K562 (cell line): ENCODE measurements around the gene LRCOL1. TPM values are rescaled to one million over a fixed set of nuclear protein-coding genes. Genes with fewer than 3 reads are reported as not detected.

Experiments
- ATAC-seq: fragments of 200-7000 bp; cut with Tn5 transposase; 3 replicates; pipeline ENCODE4 v1.9.1; 2020; ENCODE audit warnings: moderate library complexity
- BruUV-seq: library from RNA; stranded (reverse); fragments of 400-500 nt; replicated peaks from 2 replicates; lab custom pipeline; 2021; lab: Mats Ljungman, UMichigan
- CTCF ChIA-PET: fragments of 300-600 bp; formaldehyde crosslinking; extraction: SDS; loops from one replicate; lab custom pipeline; 2021; ENCODE audit warnings: low intra/inter-chr PET ratio; lab: Yijun Ruan, JAX
- POLR2A ChIA-PET: fragments of 300-600, 350-650 bp; sonication (Branson Sonifier 250); formaldehyde crosslinking; extraction: SDS; loops from one replicate; lab custom pipeline; 2021; ENCODE audit warnings: antibody characterized with exemption, inconsistent platforms; lab: Yijun Ruan, JAX
- DNase-seq, 4 experiments: peaks; one replicate each; pipeline versions ENCODE4 v3.0.0 to v3.0.0-alpha.2; 2011 to 2018; ENCODE audit warnings: low spot score in 3 of 4, mixed read lengths in 3 of 4; ENCODE audit errors: extremely low read depth in 1 of 4
- FAIRE-seq: peaks from 2 replicates; lab custom pipeline; 2011; peaks lifted over from hg19 to GRCh38; lab: Jason Lieb, UNC
- H2AFZ ChIP-seq: 2 replicates; pipeline ENCODE4 v1.6.0; 2011; ENCODE audit warnings: low read depth, low read length, control low read depth, inconsistent platforms
- H3K27ac ChIP-seq: fragments of 200-600 bp; 3 replicates; pipeline ENCODE4 v1.8.0; 2011; ENCODE audit warnings: low read depth, mild to moderate bottlenecking, control low read depth, inconsistent platforms, low read length, moderate library complexity, mixed read lengths; ENCODE audit errors: extremely low read depth
- H3K27me3 ChIP-seq, 2 experiments: fragments of 300-600 bp in 1 of 2; 2 replicates in 1 of 2; 3 replicates in 1 of 2; pipeline versions ENCODE4 v1.6.0 to v1.8.0; 2011; ENCODE audit warnings: inconsistent platforms in 2 of 2, low read length in 2 of 2, mild to moderate bottlenecking in 1 of 2, mixed read lengths in 1 of 2, moderate library complexity in 1 of 2; ENCODE audit not compliant: control insufficient read depth in 2 of 2, insufficient read depth in 2 of 2
- H3K36me3 ChIP-seq: fragments of 300-600 bp; 3 replicates; pipeline ENCODE4 v1.8.0; 2011; ENCODE audit warnings: mild to moderate bottlenecking, low read length, inconsistent platforms; ENCODE audit not compliant: control insufficient read depth, insufficient read depth
- H3K4me1 ChIP-seq, 2 experiments: fragments of 200-600 bp in 1 of 2; replicated peaks in 1 of 2; 2 replicates in 1 of 2; 3 replicates in 1 of 2; pipeline versions ENCODE4 v1.5.1 to v1.8.0; 2011; ENCODE audit warnings: inconsistent platforms in 2 of 2, low read length in 2 of 2, mild to moderate bottlenecking in 1 of 2, mixed read lengths in 1 of 2, moderate library complexity in 1 of 2; ENCODE audit not compliant: control insufficient read depth in 2 of 2, insufficient read depth in 2 of 2
- H3K4me2 ChIP-seq: 2 replicates; pipeline ENCODE4 v1.6.1; 2011; ENCODE audit warnings: low read length, control low read depth, inconsistent platforms, mixed read lengths; ENCODE audit not compliant: insufficient read depth
- H3K4me3 ChIP-seq: fragments of 200-600 bp; sonication (generic), shearing (Covaris generic); 2 replicates; pipeline ENCODE4 v1.5.1; 2016; ENCODE audit warnings: control low read depth, inconsistent platforms
- H3K79me2 ChIP-seq: fragments of 200-600 bp; 3 replicates; pipeline ENCODE4 v1.8.0; 2011; ENCODE audit warnings: low read length, inconsistent platforms; ENCODE audit not compliant: control insufficient read depth, insufficient read depth
- H3K9ac ChIP-seq, 2 experiments: 2 replicates each; pipeline versions ENCODE4 v1.6.0 to v1.6.1; 2011; ENCODE audit warnings: low read depth in 2 of 2, low read length in 2 of 2, control low read depth in 1 of 2, inconsistent platforms in 1 of 2, mild to moderate bottlenecking in 1 of 2, mixed read lengths in 1 of 2; ENCODE audit not compliant: insufficient read depth in 1 of 2
- H3K9me1 ChIP-seq: one replicate; pipeline ENCODE4 v1.6.0; 2011; ENCODE audit warnings: inconsistent platforms, mild to moderate bottlenecking, low read length, moderate library complexity; ENCODE audit not compliant: control insufficient read depth, insufficient read depth
- H3K9me3 ChIP-seq: replicated peaks from 2 replicates; pipeline ENCODE4 v1.5.1; 2011; ENCODE audit warnings: low read depth, low read length, inconsistent platforms; ENCODE audit not compliant: control insufficient read depth, insufficient read depth
- H4K20me1 ChIP-seq: replicated peaks from 2 replicates; pipeline ENCODE4 v1.6.1; 2011; ENCODE audit warnings: low read length, inconsistent platforms, mixed read lengths; ENCODE audit not compliant: control insufficient read depth, insufficient read depth
- DDX20 ChIP-seq: fragments of 450-650 bp; IDR thresholded peaks from 2 replicates; pipeline ENCODE4 v1.6.1; 2016; ENCODE audit warnings: missing genetic modification characterization, low read depth, mild to moderate bottlenecking, missing compliant biosample characterization, moderate library complexity
- NFE2L1 ChIP-seq: fragments of 450-650 bp; IDR thresholded peaks from 2 replicates; pipeline ENCODE4 v1.6.1; 2016; ENCODE audit warnings: missing genetic modification characterization, low read depth, mild to moderate bottlenecking, missing compliant biosample characterization, moderate library complexity, borderline replicate concordance
- NR2C1 ChIP-seq, 2 experiments: fragments of 450-650 bp; IDR thresholded peaks; 2 replicates each; pipeline ENCODE4 v1.6.1; 2017; ENCODE audit warnings: mild to moderate bottlenecking in 2 of 2, antibody characterized with exemption in 1 of 2, inconsistent platforms in 1 of 2, missing compliant biosample characterization in 1 of 2, missing genetic modification characterization in 1 of 2
- POLR2A ChIP-seq: fragments of 450-650 bp; conservative IDR thresholded peaks from 2 replicates; pipeline ENCODE4 v1.6.1; 2016
- POLR2AphosphoS5 ChIP-seq: IDR thresholded peaks from 2 replicates; pipeline ENCODE4 v1.6.1; 2011; ENCODE audit warnings: mild to moderate bottlenecking, low read depth, low read length, moderate library complexity; ENCODE audit not compliant: control insufficient read depth, insufficient read depth
- RAD21 ChIP-seq, 2 experiments: fragments of 250-450 bp in 1 of 2; fragments of 450-650 bp in 1 of 2; sonication (Bioruptor Pico) in 1 of 2; formaldehyde crosslinking in 1 of 2; IDR thresholded peaks in 1 of 2; conservative IDR thresholded peaks in 1 of 2; 2 replicates each; pipeline versions ENCODE4 v1.4.0 to v1.8.0; 2020 to 2022; ENCODE audit warnings: mild to moderate bottlenecking in 2 of 2, moderate library complexity in 1 of 2
- RFX5 ChIP-seq: IDR thresholded peaks from 2 replicates; pipeline ENCODE4 v1.6.1; 2011; ENCODE audit warnings: low read depth, mild to moderate bottlenecking, improper control_type of control experiment, low read length
- ZKSCAN1 ChIP-seq: fragments of 150-350 bp; IDR thresholded peaks from 2 replicates; pipeline ENCODE4 v1.6.1; 2016; ENCODE audit warnings: low read depth, low read length
- ZNF134 ChIP-seq: fragments of 250-450 bp; sonication (Bioruptor Pico); conservative IDR thresholded peaks from 2 replicates; pipeline ENCODE4 v1.4.0; 2020
- ZNF77 ChIP-seq: fragments of 250-450 bp; sonication (Bioruptor Pico); IDR thresholded peaks from 2 replicates; pipeline ENCODE4 v1.5.0; 2020
- WGBS: fragments of 100-300 bp; shearing (Covaris generic); methylation state at CpG from one replicate; pipeline ENCODE4 v1.1.6; 2016; ENCODE audit warnings: low coverage, mixed read lengths; ENCODE audit not compliant: insufficient coverage; ENCODE audit errors: missing lambda C conversion rate; 5-methylcytosine and 5-hydroxymethylcytosine counted together
- in situ Hi-C: fragments of 300-500 bp; cut with MboI; formaldehyde crosslinking; loops from 4 replicates; pipeline ENCODE4 v1.15.0; 2018; ENCODE audit warnings: inconsistent platforms, mixed read lengths
- intact Hi-C: fragments of 100-400 bp; cut with micrococcal nuclease; formaldehyde crosslinking; loops from 2 replicates; pipeline ENCODE4 v1.14.2; 2022
- polyA plus RNA-seq, 8 experiments: library from polyadenylated mRNA; depleted of rRNA in 4 of 8; stranded (reverse) in 5 of 8; unstranded in 3 of 8; fragments of >200 nt; fragmentation: Nextera tagmentation in 2 of 8; fragmentation: Illumina TruSeq in 1 of 8; extraction: Ambion mirVana in 2 of 8; extraction: Trizol in 1 of 8; gene quantifications; 2 replicates each; pipeline versions ENCODE4 v1.2.1 to v1.2.3, GENCODE V29; 2011 to 2014; ENCODE audit warnings: inconsistent platforms in 1 of 8, missing spikeins in 1 of 8
- total RNA-seq, 7 experiments: library from RNA; depleted of rRNA in 6 of 7; stranded (reverse); fragments of >200 nt in 6 of 7; fragmentation: Illumina TruSeq in 2 of 7; extraction: Trizol in 2 of 7; gene quantifications; 2 replicates each; pipeline versions ENCODE4 v1.2.1 to v1.2.3, GENCODE V29; 2011 to 2021; ENCODE audit warnings: low replicate concordance in 1 of 7
- TF ChIP-seq, protein P1 (sequence below): sonication (generic); formaldehyde crosslinking; IDR thresholded peaks from 2 replicates; pipeline ENCODE4 v1.9.0; 2022; ENCODE audit warnings: mild to moderate bottlenecking, missing genetic modification reagents
- TF ChIP-seq, protein P2 (sequence below): fragments of 250-450 bp; sonication (Bioruptor Pico); IDR thresholded peaks from 2 replicates; pipeline ENCODE4 v1.6.1; 2021; ENCODE audit warnings: mild to moderate bottlenecking
- TF ChIP-seq, protein P3 (sequence below): fragments of 450-650 bp; conservative IDR thresholded peaks from 2 replicates; pipeline ENCODE4 v1.6.1; 2016; ENCODE audit warnings: missing genetic modification characterization, low read depth, mild to moderate bottlenecking, missing compliant biosample characterization, moderate library complexity
- TF ChIP-seq, protein P4 (sequence below): sonication (generic); formaldehyde crosslinking; IDR thresholded peaks from 2 replicates; pipeline ENCODE4 v1.8.1; 2023; ENCODE audit warnings: missing genetic modification reagents, mild to moderate bottlenecking, borderline replicate concordance

The LRCOL1 gene
- total and polyA plus RNA-seq, 9 of the 15 experiments (the other 6 are each of a cell fraction or from before 2014, with no cell fraction given): not detected

DNA sequence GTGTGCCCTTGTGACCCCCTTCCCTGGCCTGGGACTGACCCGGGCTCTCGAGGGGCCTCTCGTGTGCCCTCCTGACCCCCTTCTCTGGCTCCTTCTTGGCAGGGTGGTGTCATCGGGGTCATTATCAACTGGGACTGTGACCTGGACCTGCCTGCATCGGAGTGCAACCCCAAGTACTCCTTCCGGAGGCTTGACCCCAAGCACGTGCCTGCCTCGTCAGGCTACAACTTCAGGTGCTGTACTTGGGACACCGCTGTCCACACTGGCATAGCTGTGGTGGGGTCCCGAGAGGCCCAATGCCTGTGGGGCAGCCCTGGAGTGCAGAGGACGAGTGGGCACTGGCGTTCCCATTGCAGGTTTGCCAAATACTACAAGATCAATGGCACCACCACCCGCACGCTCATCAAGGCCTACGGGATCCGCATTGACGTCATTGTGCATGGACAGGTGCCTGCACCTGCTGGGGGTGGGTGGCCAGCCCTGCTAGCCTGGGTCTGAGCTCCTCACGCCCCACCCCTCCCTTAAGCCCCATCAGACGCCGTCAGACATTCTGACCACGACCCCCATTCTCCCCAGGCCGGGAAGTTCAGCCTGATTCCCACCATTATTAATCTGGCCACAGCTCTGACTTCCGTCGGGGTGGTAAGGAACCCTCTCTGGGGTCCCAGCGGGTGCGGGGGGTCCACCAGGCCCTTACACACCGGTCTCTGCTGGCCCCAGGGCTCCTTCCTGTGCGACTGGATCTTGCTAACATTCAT lies 10.7 kb upstream of the LRCOL1 start:
- Histone ChIP-seq H2AFZ (no peak overlapping the region), H4K20me1 (0 out of 2 replicates have a peak, but pooled peaks cover 3% of the 10 kb centered on the region), H3K36me3 (peaks cover 34% of the 10 kb centered on the region; the same call in 2 of the 3 replicates), H3K4me3 (no peak overlapping the region), H3K27me3 (no peaks in the 10 kb centered on the region), H3K9me3 (peaks cover 7% of the 10 kb centered on the region), H3K9ac (no peak overlapping the region; a peak in 1 of 4 replicates), H3K9me1 (no peaks in the 10 kb centered on the region), H3K79me2 (no peaks in the 10 kb centered on the region), H3K4me1 (peaks cover 12 to 55% of the 10 kb centered on the region in 2 experiments; a peak in 4 of 5 replicates), H3K4me2 (no peak overlapping the region), H3K27ac (no peak overlapping the region)
- DNase-seq: no peak
- WGBS: 70% methylated on average over 25 of the region's 28 CpGs
- intact Hi-C loops (no loop called here), in situ Hi-C loops (no loop called here)
- no TSS peak for BruUV-seq
- POLR2A ChIA-PET: interaction anchor here (1.9 kb wide), 1 partner anchor 11 kb away, joined by 8 read pairs; the partner anchor contains the start of gene LRCOL1
- CTCF ChIA-PET: no interaction called here
- no peak for FAIRE-seq
- ATAC-seq: no peak; the same call in 2 of the 3 replicates
- TF ChIP-seq, protein P1, sequence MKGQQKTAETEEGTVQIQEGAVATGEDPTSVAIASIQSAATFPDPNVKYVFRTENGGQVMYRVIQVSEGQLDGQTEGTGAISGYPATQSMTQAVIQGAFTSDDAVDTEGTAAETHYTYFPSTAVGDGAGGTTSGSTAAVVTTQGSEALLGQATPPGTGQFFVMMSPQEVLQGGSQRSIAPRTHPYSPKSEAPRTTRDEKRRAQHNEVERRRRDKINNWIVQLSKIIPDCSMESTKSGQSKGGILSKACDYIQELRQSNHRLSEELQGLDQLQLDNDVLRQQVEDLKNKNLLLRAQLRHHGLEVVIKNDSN: no peak
- no peak for TF ChIP-seq DDX20 (tag)
- TF ChIP-seq RFX5: no peak
- TF ChIP-seq NFE2L1 (tag): no peak
- TF ChIP-seq, protein P2, sequence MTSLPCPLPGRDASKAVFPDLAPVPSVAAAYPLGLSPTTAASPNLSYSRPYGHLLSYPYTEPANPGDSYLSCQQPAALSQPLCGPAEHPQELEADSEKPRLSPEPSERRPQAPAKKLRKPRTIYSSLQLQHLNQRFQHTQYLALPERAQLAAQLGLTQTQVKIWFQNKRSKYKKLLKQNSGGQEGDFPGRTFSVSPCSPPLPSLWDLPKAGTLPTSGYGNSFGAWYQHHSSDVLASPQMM (CRISPR knock-in tag): no peak
- TF ChIP-seq, protein P3, sequence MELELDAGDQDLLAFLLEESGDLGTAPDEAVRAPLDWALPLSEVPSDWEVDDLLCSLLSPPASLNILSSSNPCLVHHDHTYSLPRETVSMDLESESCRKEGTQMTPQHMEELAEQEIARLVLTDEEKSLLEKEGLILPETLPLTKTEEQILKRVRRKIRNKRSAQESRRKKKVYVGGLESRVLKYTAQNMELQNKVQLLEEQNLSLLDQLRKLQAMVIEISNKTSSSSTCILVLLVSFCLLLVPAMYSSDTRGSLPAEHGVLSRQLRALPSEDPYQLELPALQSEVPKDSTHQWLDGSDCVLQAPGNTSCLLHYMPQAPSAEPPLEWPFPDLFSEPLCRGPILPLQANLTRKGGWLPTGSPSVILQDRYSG (tag): no peak
- TF ChIP-seq ZNF77: no peak
- TF ChIP-seq, protein P4, sequence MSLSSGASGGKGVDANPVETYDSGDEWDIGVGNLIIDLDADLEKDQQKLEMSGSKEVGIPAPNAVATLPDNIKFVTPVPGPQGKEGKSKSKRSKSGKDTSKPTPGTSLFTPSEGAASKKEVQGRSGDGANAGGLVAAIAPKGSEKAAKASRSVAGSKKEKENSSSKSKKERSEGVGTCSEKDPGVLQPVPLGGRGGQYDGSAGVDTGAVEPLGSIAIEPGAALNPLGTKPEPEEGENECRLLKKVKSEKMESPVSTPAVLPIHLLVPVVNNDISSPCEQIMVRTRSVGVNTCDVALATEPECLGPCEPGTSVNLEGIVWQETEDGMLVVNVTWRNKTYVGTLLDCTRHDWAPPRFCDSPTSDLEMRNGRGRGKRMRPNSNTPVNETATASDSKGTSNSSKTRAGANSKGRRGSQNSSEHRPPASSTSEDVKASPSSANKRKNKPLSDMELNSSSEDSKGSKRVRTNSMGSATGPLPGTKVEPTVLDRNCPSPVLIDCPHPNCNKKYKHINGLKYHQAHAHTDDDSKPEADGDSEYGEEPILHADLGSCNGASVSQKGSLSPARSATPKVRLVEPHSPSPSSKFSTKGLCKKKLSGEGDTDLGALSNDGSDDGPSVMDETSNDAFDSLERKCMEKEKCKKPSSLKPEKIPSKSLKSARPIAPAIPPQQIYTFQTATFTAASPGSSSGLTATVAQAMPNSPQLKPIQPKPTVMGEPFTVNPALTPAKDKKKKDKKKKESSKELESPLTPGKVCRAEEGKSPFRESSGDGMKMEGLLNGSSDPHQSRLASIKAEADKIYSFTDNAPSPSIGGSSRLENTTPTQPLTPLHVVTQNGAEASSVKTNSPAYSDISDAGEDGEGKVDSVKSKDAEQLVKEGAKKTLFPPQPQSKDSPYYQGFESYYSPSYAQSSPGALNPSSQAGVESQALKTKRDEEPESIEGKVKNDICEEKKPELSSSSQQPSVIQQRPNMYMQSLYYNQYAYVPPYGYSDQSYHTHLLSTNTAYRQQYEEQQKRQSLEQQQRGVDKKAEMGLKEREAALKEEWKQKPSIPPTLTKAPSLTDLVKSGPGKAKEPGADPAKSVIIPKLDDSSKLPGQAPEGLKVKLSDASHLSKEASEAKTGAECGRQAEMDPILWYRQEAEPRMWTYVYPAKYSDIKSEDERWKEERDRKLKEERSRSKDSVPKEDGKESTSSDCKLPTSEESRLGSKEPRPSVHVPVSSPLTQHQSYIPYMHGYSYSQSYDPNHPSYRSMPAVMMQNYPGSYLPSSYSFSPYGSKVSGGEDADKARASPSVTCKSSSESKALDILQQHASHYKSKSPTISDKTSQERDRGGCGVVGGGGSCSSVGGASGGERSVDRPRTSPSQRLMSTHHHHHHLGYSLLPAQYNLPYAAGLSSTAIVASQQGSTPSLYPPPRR (CRISPR knock-in tag): no peak
- peak; percentile 83 for TF ChIP-seq NR2C1 (IDR thresholded peaks at IDR 0.05)
- peak; percentile 81 for TF ChIP-seq NR2C1 (tag; IDR thresholded peaks at IDR 0.05)
- TF ChIP-seq POLR2A: peak; percentile 48
- TF ChIP-seq ZNF134 (CRISPR knock-in tag): no peak
- TF ChIP-seq RAD21 (CRISPR knock-in tag; conservative IDR thresholded peaks at IDR 0.05 in 1 of 2, IDR thresholded peaks at IDR 0.05 in 1 of 2): no peak
- no peak for TF ChIP-seq ZKSCAN1
- TF ChIP-seq POLR2AphosphoS5: peak; percentile 40; the same call in 1 of the 2 replicates
